22Rv1 (cell line): Measurements from ENCODE around the gene MAGEH1.

Experiments
- ZFX ChIP-seq: fragments of 450-650 bp; IDR thresholded peaks from 2 replicates; pipeline ENCODE4 v1.6.1; 2017; ENCODE audit warnings: antibody characterized with exemption, borderline replicate concordance
- TF ChIP-seq, protein P1 (sequence below): fragments of 450-650 bp; IDR thresholded peaks from 2 replicates; pipeline ENCODE4 v1.5.1; 2017; ENCODE audit warnings: mild to moderate bottlenecking

DNA sequence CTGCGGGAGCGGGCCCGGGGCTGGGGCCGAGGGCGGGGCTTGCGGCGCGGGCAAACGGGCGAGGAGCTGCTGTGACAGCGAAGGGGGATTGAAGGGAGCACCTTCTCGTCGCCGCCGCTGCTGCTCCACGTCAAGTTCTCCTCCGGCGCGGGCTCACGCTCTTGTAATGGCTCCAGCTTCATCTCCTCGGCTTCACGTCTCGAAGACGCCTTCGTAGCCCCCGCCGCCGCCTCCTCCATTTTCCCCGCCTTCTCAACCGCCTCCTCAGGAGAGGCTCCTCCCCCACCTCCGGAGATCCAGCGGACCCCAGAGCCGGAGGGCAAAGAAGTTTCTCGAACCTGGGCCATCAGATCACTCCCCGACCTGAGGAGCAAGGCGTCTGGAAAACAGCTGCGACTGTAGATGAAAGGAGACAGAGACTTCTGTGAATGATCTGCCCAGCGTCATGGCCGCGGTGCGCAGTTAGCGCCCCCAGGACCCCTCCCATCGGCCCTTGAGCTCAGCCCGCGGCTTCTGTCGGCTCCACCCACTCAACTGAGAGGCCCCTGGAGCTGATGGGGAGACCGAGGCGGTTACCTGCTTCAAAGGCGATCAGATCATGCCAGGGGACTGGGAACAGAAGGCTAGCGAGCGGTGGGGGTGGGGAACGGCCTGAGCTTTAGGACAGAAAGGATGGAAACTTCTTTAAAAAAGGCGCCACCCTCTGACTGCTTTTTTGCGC lies 36.8 kb downstream of the MAGEH1 start:
- TF ChIP-seq, protein P1, sequence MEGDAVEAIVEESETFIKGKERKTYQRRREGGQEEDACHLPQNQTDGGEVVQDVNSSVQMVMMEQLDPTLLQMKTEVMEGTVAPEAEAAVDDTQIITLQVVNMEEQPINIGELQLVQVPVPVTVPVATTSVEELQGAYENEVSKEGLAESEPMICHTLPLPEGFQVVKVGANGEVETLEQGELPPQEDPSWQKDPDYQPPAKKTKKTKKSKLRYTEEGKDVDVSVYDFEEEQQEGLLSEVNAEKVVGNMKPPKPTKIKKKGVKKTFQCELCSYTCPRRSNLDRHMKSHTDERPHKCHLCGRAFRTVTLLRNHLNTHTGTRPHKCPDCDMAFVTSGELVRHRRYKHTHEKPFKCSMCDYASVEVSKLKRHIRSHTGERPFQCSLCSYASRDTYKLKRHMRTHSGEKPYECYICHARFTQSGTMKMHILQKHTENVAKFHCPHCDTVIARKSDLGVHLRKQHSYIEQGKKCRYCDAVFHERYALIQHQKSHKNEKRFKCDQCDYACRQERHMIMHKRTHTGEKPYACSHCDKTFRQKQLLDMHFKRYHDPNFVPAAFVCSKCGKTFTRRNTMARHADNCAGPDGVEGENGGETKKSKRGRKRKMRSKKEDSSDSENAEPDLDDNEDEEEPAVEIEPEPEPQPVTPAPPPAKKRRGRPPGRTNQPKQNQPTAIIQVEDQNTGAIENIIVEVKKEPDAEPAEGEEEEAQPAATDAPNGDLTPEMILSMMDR: no peak
- no peak for TF ChIP-seq ZFX
